Peyer's patch (tissue), 4 donors: ENCODE measurements around the gene ZBED1.
"Not testable (repeated sequence)": the region's sequence is repeated elsewhere in the genome, so short reads cannot be mapped to it uniquely, and the experiment has no call there.

ENCODE experiments used
- POLR2A ChIP-seq, 2 donors: fragments of 450-650 bp; IDR thresholded peaks; one replicate each; pipeline ENCODE4 v1.5.1; 2017; ENCODE audit warnings: antibody characterized with exemption in 2 of 2, mild to moderate bottlenecking in 2 of 2, moderate library complexity in 2 of 2
- TF ChIP-seq, protein P1 (sequence below), 6 experiments: fragments of 450-650 bp in 4 of 6; fragments of 200-600 bp in 2 of 6; sonication (generic) in 1 of 6; IDR thresholded peaks; one replicate each; pipeline ENCODE4 v1.5.1; 2017 to 2019; ENCODE audit warnings: antibody characterized with exemption in 6 of 6, mild to moderate bottlenecking in 3 of 6, moderate library complexity in 1 of 6

DNA sequence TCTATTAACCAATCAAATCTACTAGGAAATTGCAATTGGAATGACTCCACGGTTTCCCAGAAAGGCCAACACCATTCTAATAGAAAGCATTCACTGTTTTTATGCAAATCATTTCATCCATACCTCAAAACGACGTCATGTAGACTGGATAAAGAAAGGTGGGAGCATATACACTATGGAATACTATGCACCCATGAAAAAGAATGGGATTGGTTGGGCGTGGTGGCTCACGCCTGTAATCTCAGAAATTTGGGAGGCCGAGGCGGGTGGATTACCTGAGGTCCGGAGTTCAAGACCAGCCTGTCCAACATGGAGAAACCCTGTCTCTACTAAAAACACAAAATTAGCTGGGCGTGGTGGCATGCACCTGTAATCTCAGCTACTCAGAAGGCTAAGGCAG is 46.2 kb downstream of the ZBED1 start:
- TF ChIP-seq POLR2A (IDR thresholded peaks at IDR 0.05): not testable (repeated sequence)
- TF ChIP-seq, protein P1, sequence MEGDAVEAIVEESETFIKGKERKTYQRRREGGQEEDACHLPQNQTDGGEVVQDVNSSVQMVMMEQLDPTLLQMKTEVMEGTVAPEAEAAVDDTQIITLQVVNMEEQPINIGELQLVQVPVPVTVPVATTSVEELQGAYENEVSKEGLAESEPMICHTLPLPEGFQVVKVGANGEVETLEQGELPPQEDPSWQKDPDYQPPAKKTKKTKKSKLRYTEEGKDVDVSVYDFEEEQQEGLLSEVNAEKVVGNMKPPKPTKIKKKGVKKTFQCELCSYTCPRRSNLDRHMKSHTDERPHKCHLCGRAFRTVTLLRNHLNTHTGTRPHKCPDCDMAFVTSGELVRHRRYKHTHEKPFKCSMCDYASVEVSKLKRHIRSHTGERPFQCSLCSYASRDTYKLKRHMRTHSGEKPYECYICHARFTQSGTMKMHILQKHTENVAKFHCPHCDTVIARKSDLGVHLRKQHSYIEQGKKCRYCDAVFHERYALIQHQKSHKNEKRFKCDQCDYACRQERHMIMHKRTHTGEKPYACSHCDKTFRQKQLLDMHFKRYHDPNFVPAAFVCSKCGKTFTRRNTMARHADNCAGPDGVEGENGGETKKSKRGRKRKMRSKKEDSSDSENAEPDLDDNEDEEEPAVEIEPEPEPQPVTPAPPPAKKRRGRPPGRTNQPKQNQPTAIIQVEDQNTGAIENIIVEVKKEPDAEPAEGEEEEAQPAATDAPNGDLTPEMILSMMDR (IDR thresholded peaks at IDR 0.05): not testable (repeated sequence)
